Dendritic cell treated with granulocyte-macrophage colony-stimulating factor and Interleukin-4, amounts not matched to agents 40 ng/mL and 50 ng/mL, for 4 days (primary cell): ENCODE results near the gene ASTN2.

Experiments used
- H3K27ac Mint-ChIP-seq: one replicate; pipeline ENCODE4 v1.8.0; 2022; ENCODE audit warnings: mild to moderate bottlenecking, mixed read lengths
- H3K27me3 Mint-ChIP-seq: one replicate; pipeline ENCODE4 v1.8.0; 2022; ENCODE audit warnings: mild to moderate bottlenecking, mixed read lengths
- H3K36me3 Mint-ChIP-seq: one replicate; pipeline ENCODE4 v1.8.0; 2022; ENCODE audit warnings: low read depth, mixed read lengths
- H3K4me1 Mint-ChIP-seq: one replicate; pipeline ENCODE4 v1.8.0; 2022; ENCODE audit warnings: low read depth, mixed read lengths
- H3K4me3 Mint-ChIP-seq: one replicate; pipeline ENCODE4 v1.8.0; 2022; ENCODE audit warnings: mild to moderate bottlenecking, moderate library complexity, mixed read lengths
- H3K9me3 Mint-ChIP-seq: one replicate; pipeline ENCODE4 v1.8.0; 2022; ENCODE audit warnings: mixed read lengths
- intact Hi-C: fragments of 100-400 bp; cut with micrococcal nuclease; formaldehyde crosslinking; loops from one replicate; pipeline ENCODE4 v1.15.0; 2022

The ASTN2 gene

GRCh38 chr9:116873937-116874914, 540.6 kb downstream of the ASTN2 start:
- H3K27me3 Mint-ChIP-seq: no peaks in the 10 kb centered on the region
- H3K9me3 Mint-ChIP-seq: peaks cover 43% of the 10 kb centered on the region
- intact Hi-C loops: no loop called here
- H3K27ac Mint-ChIP-seq: no peak overlapping the region
- no peaks in the 10 kb centered on the region for H3K36me3 Mint-ChIP-seq
- H3K4me1 Mint-ChIP-seq: no peaks in the 10 kb centered on the region
- H3K4me3 Mint-ChIP-seq: no peak overlapping the region

DNA sequence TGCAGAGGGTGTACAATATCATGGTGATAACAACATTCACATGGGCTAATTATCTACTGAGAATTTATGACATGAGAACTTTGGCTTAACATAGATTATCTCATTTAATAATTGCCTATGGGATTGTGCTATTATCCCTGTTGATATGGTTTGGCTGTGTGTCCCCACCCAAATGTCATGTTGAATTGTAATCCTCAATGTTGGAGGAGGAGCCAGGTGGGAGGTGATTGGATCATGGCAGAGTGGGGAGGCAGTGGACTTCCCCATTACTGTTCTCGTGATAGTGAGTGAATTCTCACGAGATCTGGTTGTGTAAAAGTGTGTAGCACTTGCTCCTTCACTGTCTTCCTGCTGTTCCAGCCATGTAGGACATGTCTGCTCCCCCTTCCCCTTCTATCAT, 541.4 kb downstream of the ASTN2 start:
- peaks cover 36% of the 10 kb centered on the region for H3K9me3 Mint-ChIP-seq
- intact Hi-C loops: no loop called here
- H3K27ac Mint-ChIP-seq: no peak overlapping the region
- H3K4me3 Mint-ChIP-seq: no peak overlapping the region
- no peaks in the 10 kb centered on the region for H3K27me3 Mint-ChIP-seq
- H3K4me1 Mint-ChIP-seq: no peaks in the 10 kb centered on the region
- no peaks in the 10 kb centered on the region for H3K36me3 Mint-ChIP-seq

DNA sequence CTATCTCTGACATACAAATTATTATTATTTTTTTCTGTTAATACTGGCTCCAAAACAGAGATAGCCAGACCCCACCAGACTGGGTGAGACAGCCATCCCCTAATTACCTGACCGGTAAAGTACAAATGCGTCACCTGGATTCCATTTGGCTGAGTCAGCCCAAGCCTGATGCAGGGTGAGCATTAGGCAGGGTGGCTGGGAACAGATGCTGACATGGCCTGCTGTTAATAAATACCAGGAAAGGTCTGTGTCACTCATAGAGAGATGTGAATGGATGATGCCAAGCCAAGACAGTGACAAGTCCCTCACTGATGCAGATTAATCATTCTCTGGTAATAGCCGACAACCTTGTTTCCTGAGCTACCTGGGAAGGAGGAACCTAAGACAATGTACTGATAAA, 544.3 kb downstream of the ASTN2 start:
- intact Hi-C loops: no loop called here
- H3K36me3 Mint-ChIP-seq: no peaks in the 10 kb centered on the region
- peaks cover 8% of the 10 kb centered on the region for H3K4me1 Mint-ChIP-seq
- H3K27me3 Mint-ChIP-seq: no peaks in the 10 kb centered on the region
- H3K4me3 Mint-ChIP-seq: no peak overlapping the region
- H3K27ac Mint-ChIP-seq: no peak overlapping the region
- peaks cover 13% of the 10 kb centered on the region for H3K9me3 Mint-ChIP-seq

GRCh38 chr9:116868201-116868600, 546.7 kb downstream of the ASTN2 start:
- no peak overlapping the region for H3K4me3 Mint-ChIP-seq
- no peaks in the 10 kb centered on the region for H3K36me3 Mint-ChIP-seq
- no peaks in the 10 kb centered on the region for H3K27me3 Mint-ChIP-seq
- peaks cover 8% of the 10 kb centered on the region for H3K4me1 Mint-ChIP-seq
- no peak overlapping the region for H3K27ac Mint-ChIP-seq
- intact Hi-C loops: no loop called here
- peaks cover 1% of the 10 kb centered on the region for H3K9me3 Mint-ChIP-seq

- H3K9me3 Mint-ChIP-seq: no peaks in the 10 kb centered on the region
Observed at GRCh38 chr9:116861321-116861720, 553.5 kb downstream of the ASTN2 start.

DNA sequence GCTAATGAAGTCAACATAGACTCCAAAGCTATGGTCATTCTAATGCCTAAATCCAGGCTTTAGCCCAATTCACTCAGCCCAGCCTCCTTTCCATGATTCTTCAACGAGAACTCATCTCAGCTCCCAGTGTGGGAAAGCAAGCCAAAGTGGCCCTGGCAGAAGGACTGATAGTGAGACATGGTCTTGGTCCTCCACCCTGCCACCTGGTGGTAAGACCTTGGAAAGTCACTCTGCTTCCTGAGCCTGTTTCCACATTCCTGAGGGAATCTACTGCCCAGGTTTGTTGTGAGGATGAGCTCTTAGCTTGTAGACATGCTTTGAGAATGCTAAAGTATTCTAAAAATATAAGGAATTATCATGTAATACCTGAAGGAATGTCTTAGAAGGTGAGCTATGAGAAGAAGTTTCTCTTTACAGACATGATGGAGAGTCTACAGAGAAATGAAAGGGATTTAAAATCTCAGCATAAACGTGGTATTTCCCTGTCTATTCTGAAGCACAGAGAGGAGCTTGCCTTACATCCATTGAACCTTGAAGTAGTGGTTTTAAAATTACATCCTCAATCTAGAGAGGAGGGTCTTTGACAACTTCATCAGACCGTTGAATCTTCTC, 554.2 kb downstream of the ASTN2 start:
- no peaks in the 10 kb centered on the region for H3K9me3 Mint-ChIP-seq
- no peak overlapping the region for H3K27ac Mint-ChIP-seq
- no peak overlapping the region for H3K4me3 Mint-ChIP-seq
- H3K4me1 Mint-ChIP-seq: no peaks in the 10 kb centered on the region
- no peaks in the 10 kb centered on the region for H3K36me3 Mint-ChIP-seq
- intact Hi-C loops: loop anchor here (1.0 kb wide), 1 partner anchor 123 kb away; no protein-coding TSS in a partner anchor
- peaks cover 3% of the 10 kb centered on the region for H3K27me3 Mint-ChIP-seq

More at GRCh38 chr9:116861321-116861720, 553.5 kb downstream of the ASTN2 start:
- H3K4me3 Mint-ChIP-seq: no peak overlapping the region
- intact Hi-C loops: no loop called here
- no peak overlapping the region for H3K27ac Mint-ChIP-seq
- no peaks in the 10 kb centered on the region for H3K36me3 Mint-ChIP-seq
- H3K4me1 Mint-ChIP-seq: no peaks in the 10 kb centered on the region
- H3K27me3 Mint-ChIP-seq: peaks cover 3% of the 10 kb centered on the region

DNA sequence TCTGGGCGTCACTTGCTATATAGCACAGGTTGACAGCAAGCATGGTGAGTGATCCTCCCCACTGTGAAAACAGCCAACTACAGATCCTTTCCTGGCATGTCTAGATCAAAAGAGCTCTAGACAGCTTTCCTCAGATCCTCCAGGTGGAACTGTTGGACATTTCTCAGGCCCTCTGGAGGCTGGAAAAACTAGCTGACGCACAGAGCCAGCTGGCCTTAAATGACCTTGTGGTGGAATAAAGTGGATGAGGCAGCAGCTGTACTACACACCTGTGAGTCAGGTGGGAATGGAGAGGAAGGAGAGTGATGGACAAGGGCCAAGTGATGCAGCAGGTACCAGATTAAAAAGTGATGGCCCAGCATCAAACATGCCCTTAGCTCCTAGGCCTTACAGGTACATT, 555.1 kb downstream of the ASTN2 start:
- Mint-ChIP-seq H3K9me3 (no peaks in the 10 kb centered on the region), H3K36me3 (no peaks in the 10 kb centered on the region), H3K27ac (no peak overlapping the region), H3K4me3 (no peak overlapping the region), H3K4me1 (no peaks in the 10 kb centered on the region), H3K27me3 (peaks cover 3% of the 10 kb centered on the region)
- intact Hi-C loops: loop anchor here (1.0 kb wide), 1 partner anchor 122 kb away; no protein-coding TSS in a partner anchor

GRCh38 chr9:116857321-116857720, 557.5 kb downstream of the ASTN2 start:
- Mint-ChIP-seq H3K4me3 (no peak overlapping the region), H3K27me3 (peaks cover 3% of the 10 kb centered on the region), H3K27ac (no peak overlapping the region), H3K4me1 (no peaks in the 10 kb centered on the region), H3K9me3 (no peaks in the 10 kb centered on the region), H3K36me3 (no peaks in the 10 kb centered on the region)
- intact Hi-C loops: no loop called here

GRCh38 chr9:116855881-116856662, 558.8 kb downstream of the ASTN2 start:
- Mint-ChIP-seq H3K27me3 (no peaks in the 10 kb centered on the region), H3K36me3 (no peaks in the 10 kb centered on the region), H3K9me3 (no peaks in the 10 kb centered on the region), H3K4me1 (no peaks in the 10 kb centered on the region), H3K27ac (no peak overlapping the region), H3K4me3 (no peak overlapping the region)
- intact Hi-C loops: no loop called here

DNA sequence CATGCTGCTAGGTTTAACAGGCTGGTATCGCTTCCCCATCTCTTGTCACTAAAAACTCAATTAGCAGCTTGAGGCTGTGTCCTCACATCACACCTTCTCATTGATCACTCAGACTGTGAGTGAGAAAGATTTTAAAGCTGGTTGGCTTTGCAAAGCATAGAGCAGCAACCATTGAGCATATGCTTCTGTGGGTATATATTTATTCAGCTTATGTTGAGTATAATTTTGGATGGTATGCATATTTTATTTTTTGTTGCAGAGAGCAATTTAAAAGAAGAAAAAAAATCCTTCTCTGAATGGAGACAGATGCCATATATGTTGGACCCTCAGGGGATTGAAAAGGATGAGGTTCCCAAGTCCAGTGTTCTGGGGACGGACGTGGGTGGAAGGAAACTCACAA, 565.1 kb downstream of the ASTN2 start:
- H3K27me3 Mint-ChIP-seq: no peaks in the 10 kb centered on the region
- H3K27ac Mint-ChIP-seq: no peak overlapping the region
- H3K9me3 Mint-ChIP-seq: no peaks in the 10 kb centered on the region
- no peak overlapping the region for H3K4me3 Mint-ChIP-seq
- no peaks in the 10 kb centered on the region for H3K36me3 Mint-ChIP-seq
- H3K4me1 Mint-ChIP-seq: no peaks in the 10 kb centered on the region
- intact Hi-C loops: no loop called here

DNA sequence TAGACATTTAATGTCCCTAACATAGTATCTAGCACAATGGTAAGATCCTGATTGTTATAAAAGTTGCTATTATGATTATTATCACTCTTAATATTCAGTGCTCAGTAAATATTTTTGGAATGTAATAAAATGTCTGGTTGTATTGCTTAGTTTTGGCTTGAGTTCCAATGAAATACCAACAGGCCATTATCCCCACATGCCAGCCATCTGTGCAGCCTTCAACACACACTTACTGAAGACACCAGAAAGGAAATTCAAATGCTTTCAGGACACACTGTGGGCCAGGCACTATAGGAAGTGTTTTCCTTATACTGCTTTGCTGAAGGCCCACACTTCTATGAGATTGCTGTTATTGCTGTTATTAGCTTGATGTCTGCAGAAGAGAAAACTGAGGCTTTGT, 570.2 kb downstream of the ASTN2 start:
- peaks cover 10% of the 10 kb centered on the region for H3K9me3 Mint-ChIP-seq
- intact Hi-C loops: no loop called here
- H3K27me3 Mint-ChIP-seq: no peaks in the 10 kb centered on the region
- no peak overlapping the region for H3K27ac Mint-ChIP-seq
- no peak overlapping the region for H3K4me3 Mint-ChIP-seq
- no peaks in the 10 kb centered on the region for H3K36me3 Mint-ChIP-seq
- H3K4me1 Mint-ChIP-seq: no peaks in the 10 kb centered on the region

DNA sequence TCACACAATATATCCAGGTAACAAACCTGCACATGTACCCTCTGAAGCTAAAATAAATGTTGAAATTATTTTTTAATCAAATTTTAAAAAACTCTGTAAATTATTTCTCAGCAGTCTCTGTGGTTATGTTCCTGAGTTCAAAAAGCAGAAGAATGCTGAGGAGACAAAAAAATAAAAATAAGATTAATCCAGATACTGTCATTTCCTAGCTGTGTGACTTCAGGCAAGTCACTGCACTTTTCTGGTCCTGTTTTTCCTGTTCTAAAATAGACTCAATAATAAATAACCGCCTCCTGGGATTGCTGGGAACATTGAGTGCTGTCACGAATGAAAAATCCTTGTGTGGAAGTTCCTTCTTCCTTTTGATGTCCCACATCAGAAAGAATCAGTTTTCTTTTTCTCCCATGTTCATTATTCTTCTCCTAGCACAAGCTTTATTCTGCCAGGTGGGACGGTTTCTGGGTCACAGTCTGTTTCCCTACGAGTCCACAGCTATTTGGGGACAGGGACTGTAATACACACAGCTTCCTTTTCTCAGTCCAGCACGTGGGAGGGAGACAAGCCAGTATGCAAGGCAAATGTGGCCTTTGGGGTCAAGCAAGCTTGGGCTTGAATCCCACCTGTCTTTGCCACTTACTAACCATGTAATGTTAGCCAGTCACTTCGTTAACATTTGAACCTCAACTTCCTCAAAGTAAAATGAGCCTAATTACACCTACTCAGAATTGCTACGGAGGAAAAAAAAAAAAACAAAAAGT, 570.8 kb downstream of the ASTN2 start:
- no peaks in the 10 kb centered on the region for H3K27me3 Mint-ChIP-seq
- H3K4me3 Mint-ChIP-seq: no peak overlapping the region
- peaks cover 10% of the 10 kb centered on the region for H3K9me3 Mint-ChIP-seq
- H3K36me3 Mint-ChIP-seq: no peaks in the 10 kb centered on the region
- intact Hi-C loops: no loop called here
- H3K27ac Mint-ChIP-seq: no peak overlapping the region
- H3K4me1 Mint-ChIP-seq: no peaks in the 10 kb centered on the region

- H3K27me3 Mint-ChIP-seq: no peaks in the 10 kb centered on the region
- H3K36me3 Mint-ChIP-seq: no peaks in the 10 kb centered on the region
- peaks cover 10% of the 10 kb centered on the region for H3K9me3 Mint-ChIP-seq
- H3K4me3 Mint-ChIP-seq: no peak overlapping the region
- intact Hi-C loops: no loop called here
- no peaks in the 10 kb centered on the region for H3K4me1 Mint-ChIP-seq
- H3K27ac Mint-ChIP-seq: no peak overlapping the region
Observed at GRCh38 chr9:116842658-116843057, 572.2 kb downstream of the ASTN2 start.
